ENCODE measurements around the gene TNFRSF6B. TPM values are rescaled to one million over a fixed set of nuclear protein-coding genes. Genes with fewer than 3 reads are reported as not detected.

Gene TNFRSF6B
- total and polyA plus RNA-seq, 2 donors (not counting 3 experiments of a cell fraction or from before 2014, with no cell fraction given), result 0.69 to 11.3 TPM

DNA sequence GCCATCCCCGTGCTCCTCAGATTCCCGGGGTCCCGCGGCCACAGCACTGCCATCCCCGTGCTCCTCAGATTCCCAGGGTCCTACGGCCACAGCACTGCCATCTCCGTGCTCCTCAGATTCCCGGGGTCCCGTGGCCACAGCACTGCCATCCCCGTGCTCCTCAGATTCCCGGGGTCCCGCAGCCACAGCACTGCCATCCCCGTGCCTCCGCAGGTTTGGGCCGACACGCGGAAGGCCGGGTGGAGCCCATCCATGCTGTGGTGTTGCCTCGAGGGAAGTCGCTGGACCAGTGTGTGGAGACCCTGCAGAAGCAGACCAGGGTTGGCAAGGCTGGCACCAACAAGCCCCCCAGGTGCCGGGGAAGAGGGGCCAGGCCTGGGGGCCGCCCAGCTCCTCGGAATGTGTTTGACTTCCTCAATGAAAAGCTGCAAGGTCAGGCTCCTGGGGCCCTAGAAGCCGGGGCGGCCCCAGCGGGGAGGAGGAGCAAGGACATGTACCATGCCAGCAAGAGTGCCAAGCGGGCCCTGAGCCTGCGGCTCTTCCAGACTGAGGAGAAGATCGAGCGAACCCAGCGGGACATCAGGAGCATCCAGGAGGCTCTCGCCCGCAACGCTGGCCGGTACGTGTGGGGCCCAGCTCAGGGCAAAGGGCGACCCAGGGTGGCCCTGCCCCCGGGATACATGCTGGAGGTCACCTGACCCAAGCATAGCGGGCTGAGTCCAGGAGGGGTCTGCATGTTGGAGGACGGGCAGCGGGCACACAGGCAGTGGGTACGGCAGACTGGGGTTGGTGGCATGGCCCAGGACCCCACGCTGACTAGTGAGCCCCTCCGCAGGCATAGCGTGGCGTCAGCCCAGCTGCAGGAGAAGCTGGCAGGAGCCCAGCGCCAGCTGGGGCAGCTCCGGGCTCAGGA is 38.8 kb downstream of the TNFRSF6B start:
- intact Hi-C loops (cut with micrococcal nuclease), result loop anchor here (5.0 kb wide), 1 partner anchor 38 kb away; the partner anchor contains the start of gene TNFRSF6B
- TSS peak; percentile 42 for BruUV-seq (replicated peaks)

More for the DNA sequence above, 38.8 kb downstream of the TNFRSF6B start:
- no peak for DNase-seq (ENCODE audit: low read depth, low spot score)
- no peaks in the 10 kb centered on the region for H3K4me1 ChIP-seq (ENCODE audit: control insufficient read depth, extremely low read depth, insufficient read depth, low read length)
- H3K9me1 ChIP-seq (replicated peaks; ENCODE audit: control insufficient read depth, extremely low read depth, insufficient read depth, low read length), result no peaks in the 10 kb centered on the region
- no peak for FAIRE-seq
- dilution Hi-C loops (cut with MboI; ENCODE audit: extremely low pct_ligation_motif_present, low sequenced_read_pairs), result no loop called here
- ChIA-PET CTCF (interaction anchor here (0.6 to 2.1 kb wide), 2 partner anchors 21 to 27 kb away, joined by 3 to 7 read pairs; partner anchors contain the start of genes ARFRP1 and ZGPAT), POLR2A (no interaction called here)
- H3K36me3 ChIP-seq (ENCODE audit: control insufficient read depth in 2 of 2, extremely low read depth in 1 of 2, insufficient read depth in 2 of 2, low read length in 2 of 2), result peaks cover 0 to 24% of the 10 kb centered on the region in 2 experiments
- peaks cover 12% of the 10 kb centered on the region for H3K79me2 ChIP-seq (ENCODE audit: control insufficient read depth, insufficient read depth, low read length)
- no peaks in the 10 kb centered on the region for H3K9me3 ChIP-seq (replicated peaks; ENCODE audit: control insufficient read depth, insufficient read depth, low read length)
- H3K4me2 ChIP-seq (ENCODE audit: insufficient read depth, low read length), result no peak overlapping the region
- no peaks in the 10 kb centered on the region for H3K27me3 ChIP-seq (ENCODE audit: control insufficient read depth in 2 of 2, insufficient read depth in 2 of 2, low read length in 2 of 2)
- no peak overlapping the region for H3K9ac ChIP-seq (replicated peaks; ENCODE audit: extremely low read depth, insufficient read depth, low read length)
- no peak overlapping the region for H3K27ac ChIP-seq (ENCODE audit: insufficient read depth, low read depth, low read length)
- no peak overlapping the region for H3K4me3 ChIP-seq (replicated peaks in 1 of 3; ENCODE audit: insufficient read depth in 1 of 3, low read depth in 1 of 3, low read length in 3 of 3)
- no peak overlapping the region for H2AFZ ChIP-seq (ENCODE audit: low read depth, low read length)
- TF ChIP-seq, protein P1, sequence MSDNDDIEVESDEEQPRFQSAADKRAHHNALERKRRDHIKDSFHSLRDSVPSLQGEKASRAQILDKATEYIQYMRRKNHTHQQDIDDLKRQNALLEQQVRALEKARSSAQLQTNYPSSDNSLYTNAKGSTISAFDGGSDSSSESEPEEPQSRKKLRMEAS (IDR thresholded peaks at IDR 0.05; ENCODE audit: insufficient read depth, insufficient read length), result no peak
- TF ChIP-seq JUN (IDR thresholded peaks at IDR 0.05; ENCODE audit: borderline replicate concordance, insufficient read depth, insufficient read length, low read depth) (no peak), POLR2A (IDR thresholded peaks at IDR 0.05; ENCODE audit: low read depth, low read length) (no peak), FOS (IDR thresholded peaks at IDR 0.05; ENCODE audit: borderline replicate concordance, insufficient read depth, low read length) (no peak), MYC (IDR thresholded peaks at IDR 0.05; ENCODE audit: low read depth, low read length) (no peak), POLR2AphosphoS5 (IDR thresholded peaks at IDR 0.05; ENCODE audit: insufficient read depth, low read depth, low read length) (no peak), GATA2 (IDR thresholded peaks at IDR 0.05; ENCODE audit: insufficient read depth, insufficient read length, low read depth, low read length) (no peak), EZH2 (IDR thresholded peaks at IDR 0.05; ENCODE audit: borderline replicate concordance, low read depth, low read length, severe bottlenecking) (no peak)
- TF ChIP-seq, protein P2, sequence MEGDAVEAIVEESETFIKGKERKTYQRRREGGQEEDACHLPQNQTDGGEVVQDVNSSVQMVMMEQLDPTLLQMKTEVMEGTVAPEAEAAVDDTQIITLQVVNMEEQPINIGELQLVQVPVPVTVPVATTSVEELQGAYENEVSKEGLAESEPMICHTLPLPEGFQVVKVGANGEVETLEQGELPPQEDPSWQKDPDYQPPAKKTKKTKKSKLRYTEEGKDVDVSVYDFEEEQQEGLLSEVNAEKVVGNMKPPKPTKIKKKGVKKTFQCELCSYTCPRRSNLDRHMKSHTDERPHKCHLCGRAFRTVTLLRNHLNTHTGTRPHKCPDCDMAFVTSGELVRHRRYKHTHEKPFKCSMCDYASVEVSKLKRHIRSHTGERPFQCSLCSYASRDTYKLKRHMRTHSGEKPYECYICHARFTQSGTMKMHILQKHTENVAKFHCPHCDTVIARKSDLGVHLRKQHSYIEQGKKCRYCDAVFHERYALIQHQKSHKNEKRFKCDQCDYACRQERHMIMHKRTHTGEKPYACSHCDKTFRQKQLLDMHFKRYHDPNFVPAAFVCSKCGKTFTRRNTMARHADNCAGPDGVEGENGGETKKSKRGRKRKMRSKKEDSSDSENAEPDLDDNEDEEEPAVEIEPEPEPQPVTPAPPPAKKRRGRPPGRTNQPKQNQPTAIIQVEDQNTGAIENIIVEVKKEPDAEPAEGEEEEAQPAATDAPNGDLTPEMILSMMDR (IDR thresholded peaks at IDR 0.05; ENCODE audit: extremely low read depth in 1 of 2, insufficient read depth in 1 of 2, low read depth in 1 of 2, low read length in 2 of 2), result no peak
- no peaks in the 10 kb centered on the region for H4K20me1 ChIP-seq (replicated peaks; ENCODE audit: control insufficient read depth, extremely low read depth, insufficient read depth, low read length)
